HG03280 (cell line): Measurements from ENCODE around the gene SCFD2.
"Not testable (repeated sequence)": the region's sequence is repeated elsewhere in the genome, so short reads cannot be mapped to it uniquely, and the experiment has no call there.

Experiments used
- ATAC-seq: cut with Tn5 transposase; IDR thresholded peaks from one replicate; pipeline ENCODE4 v1.9.1; 2021; ENCODE audit warnings: mild to moderate bottlenecking, moderate library complexity; ENCODE audit not compliant: unreplicated experiment

SCFD2 gene

DNA sequence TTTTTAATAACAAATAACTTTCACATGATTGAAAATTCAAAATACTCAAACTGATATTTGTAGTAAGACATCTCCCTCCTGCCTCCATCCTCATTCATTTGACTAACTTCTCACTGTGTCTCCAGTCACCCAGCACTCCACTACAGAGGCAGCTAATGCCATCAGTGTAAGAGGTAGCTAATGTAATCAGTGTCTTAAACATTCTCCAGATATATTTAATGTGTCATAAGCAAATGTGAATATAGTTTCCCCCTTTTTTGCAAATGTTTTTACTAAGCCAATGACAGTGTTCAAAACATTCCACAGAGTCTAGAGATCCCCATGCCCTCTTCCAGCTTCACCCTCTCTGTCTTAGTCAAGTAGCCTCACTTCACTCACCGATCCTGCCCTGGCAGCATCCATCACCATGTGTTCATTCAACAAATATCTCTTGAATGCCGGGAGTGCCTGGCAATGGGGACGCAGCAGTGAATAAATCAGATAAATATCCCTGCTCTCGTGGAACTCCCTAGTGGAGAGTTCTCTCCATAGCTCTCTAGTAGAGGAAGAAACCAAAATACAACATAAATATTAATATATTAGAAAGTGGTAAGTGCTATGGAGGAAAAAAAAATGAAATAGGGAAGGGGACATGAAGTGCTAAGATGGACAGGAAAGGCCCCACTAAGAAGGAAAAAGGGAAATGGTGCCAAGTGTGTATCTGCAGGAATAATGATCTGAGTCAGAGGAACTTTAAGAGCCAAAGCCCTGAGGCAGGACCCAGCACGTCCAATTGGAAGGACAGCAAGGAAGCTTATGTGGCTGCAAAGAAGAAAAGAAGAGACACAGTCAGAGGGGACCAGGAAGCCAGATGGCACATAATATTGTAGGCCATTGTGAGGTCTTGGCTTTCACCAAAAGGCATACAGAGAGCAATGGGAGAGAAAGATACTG lies 18.7 kb downstream of the SCFD2 start:
- no peak for ATAC-seq

DNA sequence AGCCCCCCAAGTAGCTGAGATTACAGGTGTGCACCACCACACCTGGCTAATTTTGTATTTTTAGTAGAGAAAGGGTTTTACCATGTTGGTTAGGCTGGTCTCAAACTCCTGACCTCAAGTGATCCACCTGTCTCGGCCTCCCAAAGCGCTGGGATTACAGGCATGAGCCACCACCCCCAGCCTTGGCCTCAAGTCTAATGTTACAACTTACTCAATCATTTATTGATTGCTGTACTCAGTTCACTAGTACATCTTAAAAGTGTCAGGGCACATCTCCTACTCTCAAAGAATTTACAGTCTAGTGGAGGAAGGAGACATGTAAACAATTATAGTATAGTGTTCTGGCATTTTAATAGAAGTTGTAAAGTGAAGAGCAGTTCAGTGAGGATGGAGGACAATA lies 19.5 kb downstream of the SCFD2 start:
- not testable (repeated sequence) for ATAC-seq

DNA sequence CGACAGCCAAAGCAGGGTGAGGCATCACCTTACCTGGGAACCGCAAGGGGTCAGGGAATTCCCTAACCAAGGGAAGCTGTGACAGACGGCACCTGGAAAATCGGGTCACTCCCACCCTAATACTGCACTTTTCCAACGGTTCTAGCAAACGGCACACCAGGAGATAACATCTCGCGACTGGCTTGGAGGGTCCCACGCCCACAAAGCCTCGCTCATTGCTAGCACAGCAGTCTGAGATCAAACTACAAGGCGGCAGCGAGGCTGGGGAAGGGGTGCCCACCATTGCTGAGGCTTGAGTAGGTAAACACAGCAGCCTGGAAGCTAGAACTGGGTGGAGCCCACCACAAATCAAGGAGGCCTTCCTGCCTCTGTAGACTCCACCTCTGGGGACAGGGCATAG lies 25.7 kb downstream of the SCFD2 start:
- ATAC-seq: not testable (repeated sequence)

DNA sequence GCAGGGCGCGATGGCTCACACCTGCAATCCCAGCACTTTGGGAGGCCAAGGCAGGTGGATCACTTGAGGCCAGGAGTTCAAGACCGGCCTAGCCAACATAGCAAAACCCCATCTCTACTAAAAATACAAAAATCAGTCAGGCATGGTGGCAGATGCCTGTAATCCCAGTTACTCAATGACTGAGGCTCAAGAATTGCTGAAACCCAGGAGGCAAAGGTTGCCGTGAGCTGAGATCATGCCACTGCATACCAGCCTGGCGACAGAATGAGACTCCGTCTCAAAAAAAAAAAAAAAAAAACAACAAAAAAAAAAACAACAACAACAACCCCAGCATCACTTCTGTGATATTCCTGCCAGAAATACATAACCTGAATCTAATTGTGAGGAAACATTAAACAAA lies 30.9 kb downstream of the SCFD2 start:
- not testable (repeated sequence) for ATAC-seq

DNA sequence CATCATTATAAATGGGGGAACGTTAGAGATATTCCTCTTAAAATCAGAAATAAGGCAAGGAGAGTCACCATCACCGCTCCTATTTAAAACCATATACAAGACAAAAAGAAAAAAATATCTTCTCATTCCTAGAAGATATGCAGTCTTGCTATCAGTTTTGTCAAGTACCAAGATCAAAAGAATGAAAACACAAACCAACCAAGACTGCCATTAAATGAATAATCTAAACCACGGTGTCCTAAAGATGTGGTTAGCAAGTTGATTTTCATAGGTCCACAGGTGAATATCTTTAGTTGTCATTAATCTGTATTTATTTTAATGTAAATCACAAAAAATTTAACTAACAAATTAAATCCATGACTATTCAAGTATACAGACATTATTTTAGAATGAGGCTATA lies 39.3 kb downstream of the SCFD2 start:
- no peak for ATAC-seq

DNA sequence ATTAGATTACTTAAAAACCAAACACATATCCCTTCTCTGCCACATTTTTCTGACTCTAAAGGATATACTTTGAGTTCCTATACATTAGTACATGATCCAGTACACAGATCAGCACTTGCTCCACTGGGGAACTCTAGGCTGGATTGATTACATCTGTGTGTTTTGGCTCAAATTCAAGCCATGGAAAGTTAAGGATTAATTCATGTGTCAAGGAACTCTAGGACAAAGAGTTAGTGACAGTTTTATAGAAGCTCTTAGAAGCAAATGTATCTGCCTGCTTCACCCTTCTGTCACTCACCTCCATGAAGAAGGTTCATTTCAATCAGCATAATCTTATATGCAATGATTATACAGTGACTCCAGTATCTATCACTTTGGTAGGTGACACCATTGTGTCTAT lies 43.2 kb downstream of the SCFD2 start:
- ATAC-seq: no peak

DNA sequence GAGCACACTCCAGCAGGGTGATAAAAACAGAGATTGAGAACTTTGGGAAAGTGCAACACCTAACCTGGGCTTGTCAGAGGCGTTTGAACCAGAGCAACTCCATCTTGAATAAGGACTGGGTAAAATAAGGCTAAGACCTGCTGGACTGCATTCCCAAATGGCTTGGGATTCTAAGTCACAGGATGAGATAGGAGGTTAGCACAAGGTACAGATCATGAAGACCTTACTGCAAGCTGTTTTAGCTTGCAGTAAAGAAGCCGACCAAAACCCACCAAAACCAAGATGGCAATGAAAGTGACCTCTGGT lies 43.9 kb downstream of the SCFD2 start:
- no peak for ATAC-seq

DNA sequence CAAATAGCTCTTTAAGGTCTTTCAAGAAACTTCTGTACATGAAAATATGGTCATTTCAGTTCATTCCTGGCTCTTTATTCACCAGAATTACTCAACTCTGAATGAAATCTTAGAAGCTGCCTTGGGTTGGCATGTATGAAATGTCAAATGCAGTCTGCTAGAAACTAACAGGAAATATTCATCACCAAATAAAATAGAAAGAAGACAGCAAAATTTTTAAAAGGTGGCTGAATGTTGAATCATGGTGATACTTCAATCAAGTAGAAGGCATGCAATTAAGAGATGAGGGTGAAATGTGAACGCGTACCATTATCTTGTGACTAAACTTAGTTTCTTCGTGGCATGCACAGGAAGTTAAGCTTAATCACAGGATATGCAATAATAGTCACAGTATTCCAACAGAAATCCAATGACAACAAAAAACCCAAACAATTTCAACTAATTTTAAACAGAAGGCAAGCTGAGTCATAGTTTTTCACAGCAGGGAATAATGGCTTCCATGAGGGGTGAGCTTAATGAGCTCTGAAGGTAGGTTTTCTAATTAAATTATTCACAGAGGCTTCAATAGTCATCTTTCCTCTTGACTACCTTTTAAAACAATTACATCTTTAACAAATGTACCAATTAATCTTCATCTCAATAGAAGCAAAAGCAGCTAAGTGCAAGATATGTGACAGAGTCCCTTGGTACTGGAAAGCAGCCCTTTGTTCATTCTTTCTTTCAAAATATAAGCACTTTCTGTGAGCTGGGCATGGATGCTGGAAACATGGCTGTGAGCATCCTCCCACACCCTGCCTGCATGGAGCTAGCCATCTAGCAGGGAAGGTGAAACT lies 44.5 kb downstream of the SCFD2 start:
- ATAC-seq: no peak

DNA sequence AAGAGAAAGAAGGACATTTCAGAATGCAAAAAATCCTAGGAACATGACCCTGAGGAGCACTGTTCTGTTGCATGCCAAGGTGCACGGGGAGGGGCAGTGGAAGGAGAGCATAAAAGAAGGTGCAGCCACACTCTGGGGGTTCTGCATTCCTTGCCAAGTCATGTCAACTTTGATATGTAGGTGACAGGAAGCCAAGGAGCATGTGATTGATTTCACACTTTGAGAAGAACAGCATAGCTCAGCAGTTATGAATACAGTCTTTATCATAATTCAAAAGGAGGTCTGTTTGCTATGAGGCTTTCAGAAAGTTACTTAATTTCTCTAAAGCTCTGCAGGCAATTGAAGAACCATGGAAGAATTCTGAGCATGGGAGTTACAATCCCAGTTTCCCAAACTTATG lies 50.6 kb downstream of the SCFD2 start:
- no peak for ATAC-seq

DNA sequence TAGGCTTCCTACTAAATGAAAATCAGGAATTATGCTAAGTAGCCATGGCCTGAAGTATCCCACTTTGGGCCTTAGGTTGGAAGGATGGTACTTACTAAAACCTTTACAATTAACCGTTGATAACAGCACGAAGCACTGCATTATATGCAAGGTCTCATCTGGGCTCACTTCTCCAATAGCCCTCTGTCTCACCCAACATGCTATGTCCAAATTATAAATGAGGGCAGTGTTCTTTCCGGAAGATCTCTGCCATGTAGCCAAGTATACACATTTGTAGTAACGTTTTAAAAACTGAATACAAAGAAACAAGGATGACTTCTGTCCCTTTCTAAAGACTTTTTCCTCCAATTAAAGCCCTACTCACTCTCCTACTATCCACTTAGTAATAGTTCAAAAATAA lies 51.6 kb downstream of the SCFD2 start:
- ATAC-seq: no peak

DNA sequence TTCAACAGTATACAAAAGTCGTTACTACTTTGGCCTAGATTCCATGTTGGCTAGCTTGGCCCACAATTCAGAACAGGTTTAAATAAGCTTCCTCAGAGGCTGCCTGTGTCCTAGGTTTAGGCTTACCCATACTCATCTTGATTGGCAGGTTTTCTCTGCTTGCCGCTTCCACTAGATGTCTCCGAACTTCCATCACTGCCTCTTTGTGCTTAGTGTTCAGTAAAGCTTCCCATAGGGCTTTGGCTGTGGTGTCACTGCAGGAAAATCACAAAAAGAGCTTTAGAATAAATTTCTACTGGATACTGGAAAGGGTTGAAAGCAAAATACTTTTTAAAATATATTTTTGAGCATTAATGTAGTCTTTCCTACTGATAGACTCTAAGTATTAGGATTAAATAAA lies 52.4 kb downstream of the SCFD2 start:
- ATAC-seq: no peak

DNA sequence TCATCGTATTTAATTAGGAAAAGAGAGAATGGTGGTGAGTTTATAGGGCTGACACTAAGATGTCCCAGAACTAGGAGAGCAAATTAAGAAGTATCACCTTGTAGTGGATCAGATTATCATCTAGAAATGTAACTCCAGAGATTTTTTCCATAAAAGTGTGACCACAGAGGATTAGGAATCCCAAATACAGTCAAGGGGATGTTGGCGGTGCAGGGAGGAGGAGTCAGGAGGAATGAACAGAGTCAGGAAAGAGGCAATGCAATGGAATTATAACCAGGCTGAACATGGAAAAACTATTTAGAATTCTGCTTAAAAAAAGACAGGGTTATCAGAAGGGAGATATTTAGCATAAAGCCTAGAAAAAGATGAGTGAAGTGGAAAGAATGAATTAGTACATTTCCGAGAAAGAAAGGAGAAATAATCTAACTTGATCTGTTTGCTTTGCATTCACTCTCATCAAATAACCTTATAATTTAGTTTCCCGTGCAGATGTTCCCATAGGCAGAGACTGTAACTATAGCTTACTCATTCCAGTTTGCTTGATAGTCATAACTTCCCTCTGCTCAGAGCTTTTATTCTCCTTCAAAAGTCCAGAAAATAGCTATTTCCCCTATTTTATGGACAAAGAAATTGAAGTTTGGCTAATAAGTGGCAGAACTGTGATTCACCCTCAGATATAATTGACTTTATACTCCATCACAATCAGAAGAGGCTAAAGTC lies 56.4 kb downstream of the SCFD2 start:
- no peak for ATAC-seq

DNA sequence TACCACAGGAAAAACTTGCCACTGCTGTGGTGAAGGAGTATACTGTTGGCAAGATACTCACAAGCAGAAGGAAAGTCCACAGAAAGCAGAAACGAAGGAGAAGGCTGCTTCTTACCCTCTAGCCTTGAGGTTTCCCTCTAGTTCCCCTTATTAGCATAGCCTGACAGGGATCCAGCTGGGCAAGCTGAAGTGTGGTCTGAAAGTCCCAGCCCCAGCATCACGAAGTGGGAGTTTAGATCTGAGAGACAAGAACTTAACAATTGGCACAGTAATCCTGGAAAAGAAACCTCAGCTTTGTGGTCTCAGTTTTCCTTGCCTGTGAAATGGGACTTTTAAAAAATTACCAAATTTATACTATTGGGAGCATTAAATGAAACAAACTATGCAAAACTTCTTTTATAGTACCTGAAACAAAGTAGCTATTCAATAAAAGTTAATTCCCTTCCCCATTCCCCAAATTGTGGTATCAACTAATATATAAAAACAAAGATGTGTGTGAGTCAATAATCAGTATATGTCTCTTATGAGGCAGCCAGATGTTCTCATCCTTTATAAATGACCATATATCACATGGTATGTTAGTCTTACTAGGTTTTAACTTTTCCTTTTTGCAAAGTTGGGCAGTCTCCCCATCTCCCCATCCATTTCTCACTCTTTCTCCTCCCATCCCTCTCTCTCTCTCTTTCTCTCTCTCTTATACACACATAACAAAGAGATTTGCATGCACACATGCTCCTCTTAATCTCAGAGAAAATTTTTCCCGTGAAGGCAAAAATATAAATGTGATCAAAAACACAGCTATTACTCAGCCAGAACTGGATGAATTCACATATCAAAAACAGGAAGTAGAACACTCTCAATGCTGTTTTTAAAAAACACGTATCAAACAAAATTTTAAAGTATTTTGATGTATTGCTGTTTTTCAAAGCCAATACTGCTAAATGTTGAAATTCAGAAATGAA lies 57.8 kb downstream of the SCFD2 start:
- ATAC-seq: no peak

DNA sequence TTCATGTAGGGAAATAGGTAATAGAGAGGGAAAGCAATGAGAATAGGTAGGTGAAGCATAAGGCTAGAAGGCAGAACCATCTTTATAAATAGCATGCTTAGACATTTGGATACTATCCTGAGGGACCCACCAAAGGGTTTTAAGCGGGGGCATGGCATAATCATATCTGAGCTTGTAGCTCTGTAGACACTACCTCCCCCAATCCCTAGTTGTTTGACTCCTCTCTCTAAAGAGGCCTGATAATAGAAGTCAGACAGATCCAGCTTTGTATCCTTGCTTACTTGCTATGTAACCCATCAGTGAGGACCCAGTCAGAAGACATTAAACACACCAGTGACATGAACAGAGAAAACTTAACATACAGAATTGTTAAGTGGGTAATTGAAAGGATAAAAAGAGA lies 58.7 kb downstream of the SCFD2 start:
- ATAC-seq: no peak

DNA sequence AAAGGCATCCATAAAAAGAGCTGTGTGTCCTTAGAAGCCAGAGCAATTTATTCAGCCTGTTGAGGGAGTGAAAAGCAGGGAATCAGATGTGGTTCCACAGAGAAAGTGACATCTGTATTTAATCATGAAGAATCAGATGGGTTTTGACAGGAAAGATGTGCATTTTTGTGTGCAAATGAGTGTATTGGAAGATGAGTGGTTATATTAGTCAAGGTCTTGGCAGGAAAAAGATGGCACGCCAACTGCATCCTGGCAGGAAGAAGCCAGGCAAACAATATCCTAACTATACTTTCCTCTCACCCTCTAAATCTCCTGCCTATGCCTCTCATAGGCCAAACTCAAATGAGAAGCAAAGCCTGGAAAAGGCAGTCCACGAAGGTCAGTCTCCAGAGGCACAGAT lies 59.1 kb downstream of the SCFD2 start:
- ATAC-seq: no peak

DNA sequence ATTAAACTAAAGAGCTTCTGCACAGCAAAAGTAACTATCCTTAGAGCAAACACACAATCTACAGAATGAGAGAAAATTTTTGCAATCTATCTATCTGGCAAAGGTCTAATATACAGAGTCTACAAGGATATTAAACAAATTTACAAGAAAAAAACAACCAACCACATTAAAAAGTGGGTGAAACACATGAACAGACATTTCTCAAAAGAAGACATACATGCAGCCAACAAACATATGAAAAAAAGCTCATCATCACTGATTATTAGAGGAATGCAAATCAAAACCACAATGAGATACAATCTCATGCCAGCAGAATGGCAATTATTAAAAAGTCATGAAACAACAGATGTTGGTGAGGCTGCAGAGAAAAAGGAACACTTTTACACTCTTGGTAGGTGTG lies 73.7 kb downstream of the SCFD2 start:
- not testable (repeated sequence) for ATAC-seq

DNA sequence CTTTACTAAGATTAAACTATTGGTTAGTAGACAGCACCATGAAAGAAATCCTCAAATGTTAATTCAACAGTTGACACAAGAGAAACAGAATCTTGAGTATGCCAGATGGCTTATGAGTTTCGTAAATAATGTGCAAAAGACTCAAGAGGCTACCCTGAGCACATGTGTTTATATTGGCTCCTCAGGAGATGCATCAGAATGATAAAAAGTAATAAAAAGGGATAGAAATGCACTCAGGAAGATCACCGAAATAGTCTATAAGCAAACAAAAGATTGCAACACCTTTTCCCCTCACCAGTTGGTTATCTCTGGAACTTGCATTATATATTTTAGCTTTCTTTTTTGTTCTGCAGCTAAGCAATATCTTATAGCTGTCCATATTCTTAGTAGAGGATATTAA lies 84.4 kb downstream of the SCFD2 start:
- ATAC-seq: no peak

DNA sequence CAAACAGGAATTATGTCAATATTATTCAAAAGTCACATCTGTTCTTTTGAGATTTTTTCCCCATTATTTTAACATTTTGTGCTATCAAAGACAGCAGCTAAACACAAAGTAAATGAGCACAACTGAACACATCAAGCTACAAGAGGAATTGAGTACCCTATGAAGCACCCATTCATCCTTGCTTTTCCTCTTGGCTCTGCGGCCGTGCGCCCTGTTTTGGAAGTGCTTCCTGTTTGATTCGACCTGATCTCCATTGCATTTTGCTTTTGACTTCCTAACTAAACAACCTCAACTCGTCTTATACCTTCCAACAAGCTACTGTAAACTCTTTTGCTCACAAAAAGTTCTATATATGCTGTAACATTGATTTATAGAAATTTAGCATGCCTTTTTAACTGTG lies 85.0 kb downstream of the SCFD2 start:
- no peak for ATAC-seq

DNA sequence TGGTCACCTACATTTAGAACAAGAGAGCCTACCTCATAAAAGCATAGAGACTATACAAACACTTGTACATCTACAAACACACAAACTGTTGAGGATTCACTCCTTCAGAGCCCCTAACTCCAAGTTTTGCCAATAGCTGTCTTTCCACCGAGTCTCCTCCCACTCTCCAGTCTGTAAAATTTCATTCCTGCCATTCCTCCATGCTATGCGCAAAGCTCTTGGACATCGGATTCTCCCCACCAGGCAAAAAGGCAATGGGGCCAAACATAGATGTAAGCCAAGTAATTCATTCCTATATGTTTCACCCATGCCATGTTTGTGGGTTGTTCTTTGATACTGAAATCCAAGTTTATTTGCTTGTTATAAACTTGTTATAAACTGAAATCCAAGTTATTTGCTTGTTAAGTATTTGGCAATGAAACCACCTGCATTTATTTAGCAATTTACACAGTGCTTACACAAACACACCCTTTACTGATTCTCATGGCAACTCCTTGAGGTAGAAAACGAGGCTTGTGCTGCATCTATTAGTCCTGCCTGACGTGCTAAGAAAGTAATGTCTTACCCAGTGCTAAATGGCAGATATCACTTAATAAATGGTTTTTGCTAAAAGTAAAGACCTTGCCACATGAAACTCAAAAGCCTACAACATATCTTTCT lies 91.1 kb downstream of the SCFD2 start:
- ATAC-seq: no peak

DNA sequence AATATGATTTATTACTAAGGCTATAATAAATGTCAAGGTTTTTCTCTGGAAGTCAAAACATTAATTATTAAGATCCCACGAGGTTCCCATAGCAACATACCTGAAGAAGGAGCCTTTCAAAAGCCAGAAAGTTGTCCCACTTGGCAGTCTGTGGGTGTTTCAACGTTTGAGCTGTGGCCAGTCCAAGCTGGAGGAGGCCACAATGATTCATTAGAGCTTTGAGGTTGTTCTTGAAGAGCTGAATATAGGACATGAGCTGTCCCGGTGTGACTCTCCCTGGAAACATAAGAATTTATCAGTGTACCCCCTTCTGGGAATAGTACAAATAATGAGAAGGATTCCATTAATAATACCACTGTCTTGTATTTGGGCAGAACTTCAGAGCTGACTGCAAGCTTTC lies 92.1 kb downstream of the SCFD2 start:
- no peak for ATAC-seq
